ENCODE data around the gene UMODL1. TPM values are rescaled to one million over a fixed set of nuclear protein-coding genes. Genes with fewer than 3 reads are reported as not detected.

Gene UMODL1
- total and polyA plus RNA-seq, 2 donors (not counting 3 experiments of a cell fraction or from before 2014, with no cell fraction given): not detected

DNA sequence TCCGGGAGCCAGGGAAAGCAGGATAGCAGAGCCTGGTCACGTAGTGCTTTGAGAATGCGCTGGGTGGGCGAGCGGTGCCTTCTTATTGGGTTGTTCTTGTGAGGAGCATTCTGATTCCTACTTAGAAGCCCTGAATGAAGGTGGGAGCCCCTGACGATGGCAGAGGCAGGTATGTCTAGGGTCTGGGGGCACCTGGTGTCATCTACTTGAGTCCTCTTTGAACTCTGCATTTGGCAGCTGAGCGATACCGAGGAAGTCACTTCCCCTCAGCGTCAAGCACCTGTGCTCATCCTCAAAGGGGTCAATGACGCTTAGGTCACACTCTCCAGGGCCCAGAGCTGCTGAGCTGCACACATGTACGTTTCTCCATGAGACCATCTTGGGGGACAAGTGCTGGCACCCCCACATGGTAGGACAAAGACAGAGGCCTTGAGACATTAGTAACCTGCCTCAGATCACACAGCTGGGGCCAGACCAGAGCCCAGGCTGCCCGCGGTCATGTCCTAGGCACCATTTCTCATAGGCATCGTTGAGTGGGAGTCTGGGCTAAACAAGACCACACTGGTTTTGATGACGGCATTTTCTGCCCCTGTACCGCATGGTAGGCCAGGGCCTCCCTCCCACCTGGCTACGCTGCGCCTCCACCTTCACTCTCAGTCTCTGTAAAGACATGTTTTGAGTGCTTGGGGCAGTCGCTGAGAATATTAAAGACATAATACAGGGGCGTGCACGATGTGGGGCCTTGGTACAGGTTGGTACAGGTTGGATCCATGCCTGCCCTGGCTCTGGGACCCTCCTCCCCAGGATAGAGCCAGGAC is 78.7 kb downstream of the UMODL1 start:
- TF ChIP-seq MYC (IDR thresholded peaks at IDR 0.05; ENCODE audit: low read depth, low read length): no peak
- TF ChIP-seq, protein P1, sequence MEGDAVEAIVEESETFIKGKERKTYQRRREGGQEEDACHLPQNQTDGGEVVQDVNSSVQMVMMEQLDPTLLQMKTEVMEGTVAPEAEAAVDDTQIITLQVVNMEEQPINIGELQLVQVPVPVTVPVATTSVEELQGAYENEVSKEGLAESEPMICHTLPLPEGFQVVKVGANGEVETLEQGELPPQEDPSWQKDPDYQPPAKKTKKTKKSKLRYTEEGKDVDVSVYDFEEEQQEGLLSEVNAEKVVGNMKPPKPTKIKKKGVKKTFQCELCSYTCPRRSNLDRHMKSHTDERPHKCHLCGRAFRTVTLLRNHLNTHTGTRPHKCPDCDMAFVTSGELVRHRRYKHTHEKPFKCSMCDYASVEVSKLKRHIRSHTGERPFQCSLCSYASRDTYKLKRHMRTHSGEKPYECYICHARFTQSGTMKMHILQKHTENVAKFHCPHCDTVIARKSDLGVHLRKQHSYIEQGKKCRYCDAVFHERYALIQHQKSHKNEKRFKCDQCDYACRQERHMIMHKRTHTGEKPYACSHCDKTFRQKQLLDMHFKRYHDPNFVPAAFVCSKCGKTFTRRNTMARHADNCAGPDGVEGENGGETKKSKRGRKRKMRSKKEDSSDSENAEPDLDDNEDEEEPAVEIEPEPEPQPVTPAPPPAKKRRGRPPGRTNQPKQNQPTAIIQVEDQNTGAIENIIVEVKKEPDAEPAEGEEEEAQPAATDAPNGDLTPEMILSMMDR (IDR thresholded peaks at IDR 0.05; ENCODE audit: extremely low read depth in 1 of 2, insufficient read depth in 1 of 2, low read depth in 1 of 2, low read length in 2 of 2): no peak
- TF ChIP-seq JUN (IDR thresholded peaks at IDR 0.05; ENCODE audit: borderline replicate concordance, insufficient read depth, insufficient read length, low read depth): no peak
- no peak for TF ChIP-seq FOS (IDR thresholded peaks at IDR 0.05; ENCODE audit: borderline replicate concordance, insufficient read depth, low read length)
- no peak for TF ChIP-seq POLR2A (IDR thresholded peaks at IDR 0.05; ENCODE audit: low read depth, low read length)
- TF ChIP-seq, protein P2, sequence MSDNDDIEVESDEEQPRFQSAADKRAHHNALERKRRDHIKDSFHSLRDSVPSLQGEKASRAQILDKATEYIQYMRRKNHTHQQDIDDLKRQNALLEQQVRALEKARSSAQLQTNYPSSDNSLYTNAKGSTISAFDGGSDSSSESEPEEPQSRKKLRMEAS (IDR thresholded peaks at IDR 0.05; ENCODE audit: insufficient read depth, insufficient read length): no peak
- no peak for TF ChIP-seq POLR2AphosphoS5 (IDR thresholded peaks at IDR 0.05; ENCODE audit: insufficient read depth, low read depth, low read length)
- TF ChIP-seq EZH2 (IDR thresholded peaks at IDR 0.05; ENCODE audit: borderline replicate concordance, low read depth, low read length, severe bottlenecking): no peak
- no peak for TF ChIP-seq GATA2 (IDR thresholded peaks at IDR 0.05; ENCODE audit: insufficient read depth, insufficient read length, low read depth, low read length)
- FAIRE-seq: no peak
- intact Hi-C loops (cut with micrococcal nuclease): loop anchor here (10.0 kb wide), 1 partner anchor 185 kb away; no protein-coding TSS in a partner anchor

More for the DNA sequence above, 78.7 kb downstream of the UMODL1 start:
- no TSS peak for BruUV-seq (replicated peaks)
- no peaks in the 10 kb centered on the region for H3K4me1 ChIP-seq (ENCODE audit: control insufficient read depth, extremely low read depth, insufficient read depth, low read length)
- ChIA-PET CTCF (no interaction called here), POLR2A (no interaction called here)
- peaks cover 4% of the 10 kb centered on the region in 2 experiments for H3K27me3 ChIP-seq (ENCODE audit: control insufficient read depth in 2 of 2, insufficient read depth in 2 of 2, low read length in 2 of 2)
- no peak overlapping the region for H2AFZ ChIP-seq (ENCODE audit: low read depth, low read length)
- dilution Hi-C loops (cut with MboI; ENCODE audit: extremely low pct_ligation_motif_present, low sequenced_read_pairs): no loop called here
- no peak overlapping the region for H3K4me2 ChIP-seq (ENCODE audit: insufficient read depth, low read length)
- H4K20me1 ChIP-seq (replicated peaks; ENCODE audit: control insufficient read depth, extremely low read depth, insufficient read depth, low read length): no peaks in the 10 kb centered on the region
- DNase-seq (ENCODE audit: low read depth, low spot score): no peak
- no peak overlapping the region for H3K27ac ChIP-seq (ENCODE audit: insufficient read depth, low read depth, low read length)
- no peak overlapping the region for H3K4me3 ChIP-seq (replicated peaks in 1 of 3; ENCODE audit: insufficient read depth in 1 of 3, low read depth in 1 of 3, low read length in 3 of 3)
- H3K9me1 ChIP-seq (replicated peaks; ENCODE audit: control insufficient read depth, extremely low read depth, insufficient read depth, low read length): no peaks in the 10 kb centered on the region
- H3K79me2 ChIP-seq (ENCODE audit: control insufficient read depth, insufficient read depth, low read length): no peaks in the 10 kb centered on the region
- H3K9me3 ChIP-seq (replicated peaks; ENCODE audit: control insufficient read depth, insufficient read depth, low read length): no peaks in the 10 kb centered on the region
- H3K9ac ChIP-seq (replicated peaks; ENCODE audit: extremely low read depth, insufficient read depth, low read length): no peak overlapping the region
- no peaks in the 10 kb centered on the region for H3K36me3 ChIP-seq (ENCODE audit: control insufficient read depth in 2 of 2, extremely low read depth in 1 of 2, insufficient read depth in 2 of 2, low read length in 2 of 2)

Measured in endothelial cell of umbilical vein (primary cell).